Neural progenitor cell (in vitro differentiated cells): ENCODE results near the gene GPR39. TPM values are rescaled to one million over a fixed set of nuclear protein-coding genes. Genes with fewer than 3 reads are reported as not detected.

Experiments used
- DNase-seq: peaks from one replicate; pipeline ENCODE4 v3.0.0-alpha.2; 2016; ENCODE audit warnings: low spot score
- H2AFZ ChIP-seq: fragments of 200-600 bp; sonication (generic); replicated peaks from 2 replicates; pipeline ENCODE4 v1.6.1; 2016; ENCODE audit warnings: antibody characterized with exemption
- H3F3A ChIP-seq: fragments of 200-600 bp; sonication (generic); 2 replicates; pipeline ENCODE4 v1.6.1; 2016; ENCODE audit warnings: antibody characterized with exemption, low read depth
- H3K27ac ChIP-seq: fragments of 200-600 bp; sonication (generic); 2 replicates; pipeline ENCODE4 v1.5.1; 2016; ENCODE audit warnings: mild to moderate bottlenecking
- H3K27me3 ChIP-seq: fragments of 200-600 bp; sonication (generic); 2 replicates; pipeline ENCODE4 v1.6.1; 2016; ENCODE audit warnings: mild to moderate bottlenecking, moderate library complexity
- H3K36me3 ChIP-seq: fragments of 200-600 bp; sonication (generic); 2 replicates; pipeline ENCODE4 v1.5.1; 2016
- H3K4me1 ChIP-seq: fragments of 200-600 bp; sonication (generic); 2 replicates; pipeline ENCODE4 v1.6.1; 2016; ENCODE audit warnings: mixed run types
- H3K4me2 ChIP-seq: fragments of 200-600 bp; sonication (generic); 2 replicates; pipeline ENCODE4 v1.6.1; 2016
- H3K4me3 ChIP-seq: fragments of 200-600 bp; sonication (generic); 2 replicates; pipeline ENCODE4 v1.5.1; 2016
- H3K79me2 ChIP-seq: fragments of 200-600 bp; sonication (generic); 2 replicates; pipeline ENCODE4 v1.6.1; 2016; ENCODE audit warnings: low read depth
- H3K9ac ChIP-seq: fragments of 200-600 bp; sonication (generic); 2 replicates; pipeline ENCODE4 v1.6.1; 2016
- H3K9me3 ChIP-seq: fragments of 200-600 bp; sonication (generic); 2 replicates; pipeline ENCODE4 v1.5.1; 2016; ENCODE audit warnings: low read depth
- H4K20me1 ChIP-seq: fragments of 200-600 bp; sonication (generic); 2 replicates; pipeline ENCODE4 v1.6.1; 2016; ENCODE audit warnings: low read depth
- H3K27ac Mint-ChIP-seq: 3 replicates; pipeline ENCODE4 v1.8.0; 2021; ENCODE audit warnings: mixed read lengths
- H3K27me3 Mint-ChIP-seq: 2 replicates; pipeline ENCODE4 v1.8.0; 2022; ENCODE audit warnings: low read depth, mild to moderate bottlenecking, inconsistent platforms, moderate library complexity, mixed read lengths; ENCODE audit not compliant: insufficient read depth
- H3K36me3 Mint-ChIP-seq: 3 replicates; pipeline ENCODE4 v1.8.0; 2021; ENCODE audit warnings: mixed read lengths
- H3K4me1 Mint-ChIP-seq: 3 replicates; pipeline ENCODE4 v1.8.0; 2021; ENCODE audit warnings: mixed read lengths
- H3K4me3 Mint-ChIP-seq: 3 replicates; pipeline ENCODE4 v1.8.0; 2021; ENCODE audit warnings: mild to moderate bottlenecking, moderate library complexity, mixed read lengths
- H3K9me3 Mint-ChIP-seq: 3 replicates; pipeline ENCODE4 v1.8.0; 2020; ENCODE audit warnings: mixed read lengths
- EZH2 ChIP-seq: fragments of 200-600 bp; sonication (generic); IDR thresholded peaks from 2 replicates; pipeline ENCODE4 v1.6.1; 2017; ENCODE audit warnings: antibody characterized with exemption, mild to moderate bottlenecking, moderate library complexity
- EZH2phosphoT487 ChIP-seq: fragments of 200-600 bp; sonication (generic); IDR thresholded peaks from 2 replicates; pipeline ENCODE4 v1.6.1; 2017; ENCODE audit warnings: antibody characterized with exemption
- total RNA-seq: library from RNA; depleted of rRNA; stranded (reverse); fragments of >200 nt; gene quantifications from 2 replicates; pipeline ENCODE4 v1.2.3, GENCODE V29; 2015; ENCODE audit warnings: low replicate concordance
- TF ChIP-seq, protein P1 (sequence below): fragments of 200-600 bp; sonication (generic); IDR thresholded peaks from 2 replicates; pipeline ENCODE4 v1.5.1; 2017; ENCODE audit warnings: antibody characterized with exemption, mild to moderate bottlenecking

Gene GPR39
- total RNA-seq, 1 donor from 2014 or later, result 0.28 TPM

DNA sequence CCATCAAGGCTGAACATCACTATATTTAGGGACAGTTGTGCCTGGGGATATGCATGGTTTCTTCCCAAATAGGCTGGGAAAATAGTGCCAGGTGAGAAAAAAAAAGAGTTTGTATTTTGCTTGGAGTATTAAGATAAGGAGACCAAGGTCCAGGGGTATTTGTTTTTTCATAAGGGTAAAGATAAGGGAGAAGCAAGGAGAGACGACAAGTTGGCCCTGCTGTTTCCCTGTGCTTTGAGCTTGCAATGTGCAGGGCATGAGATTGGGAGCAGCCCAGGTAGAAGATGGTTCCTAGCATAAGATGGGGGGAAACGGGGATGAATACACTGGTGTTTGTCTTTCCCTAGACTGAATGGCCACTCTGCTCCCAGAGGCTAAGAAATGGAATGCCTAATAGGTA, 8.8 kb upstream of the GPR39 start:
- Histone ChIP-seq H2AFZ (no peak overlapping the region), H3K79me2 (no peaks in the 10 kb centered on the region), H3K27ac (no peak overlapping the region), H3K4me2 (no peak overlapping the region), H3K9ac (no peak overlapping the region), H4K20me1 (no peaks in the 10 kb centered on the region), H3K4me3 (no peak overlapping the region), H3K36me3 (no peaks in the 10 kb centered on the region), H3K9me3 (no peaks in the 10 kb centered on the region), H3F3A (no peaks in the 10 kb centered on the region), H3K27me3 (no peaks in the 10 kb centered on the region), H3K4me1 (peaks cover 16% of the 10 kb centered on the region)
- Mint-ChIP-seq H3K4me3 (no peak overlapping the region), H3K27me3 (no peaks in the 10 kb centered on the region), H3K27ac (no peak overlapping the region), H3K4me1 (peaks cover 2% of the 10 kb centered on the region), H3K9me3 (no peaks in the 10 kb centered on the region), H3K36me3 (no peaks in the 10 kb centered on the region)
- DNase-seq, result no peak
- TF ChIP-seq, protein P1, sequence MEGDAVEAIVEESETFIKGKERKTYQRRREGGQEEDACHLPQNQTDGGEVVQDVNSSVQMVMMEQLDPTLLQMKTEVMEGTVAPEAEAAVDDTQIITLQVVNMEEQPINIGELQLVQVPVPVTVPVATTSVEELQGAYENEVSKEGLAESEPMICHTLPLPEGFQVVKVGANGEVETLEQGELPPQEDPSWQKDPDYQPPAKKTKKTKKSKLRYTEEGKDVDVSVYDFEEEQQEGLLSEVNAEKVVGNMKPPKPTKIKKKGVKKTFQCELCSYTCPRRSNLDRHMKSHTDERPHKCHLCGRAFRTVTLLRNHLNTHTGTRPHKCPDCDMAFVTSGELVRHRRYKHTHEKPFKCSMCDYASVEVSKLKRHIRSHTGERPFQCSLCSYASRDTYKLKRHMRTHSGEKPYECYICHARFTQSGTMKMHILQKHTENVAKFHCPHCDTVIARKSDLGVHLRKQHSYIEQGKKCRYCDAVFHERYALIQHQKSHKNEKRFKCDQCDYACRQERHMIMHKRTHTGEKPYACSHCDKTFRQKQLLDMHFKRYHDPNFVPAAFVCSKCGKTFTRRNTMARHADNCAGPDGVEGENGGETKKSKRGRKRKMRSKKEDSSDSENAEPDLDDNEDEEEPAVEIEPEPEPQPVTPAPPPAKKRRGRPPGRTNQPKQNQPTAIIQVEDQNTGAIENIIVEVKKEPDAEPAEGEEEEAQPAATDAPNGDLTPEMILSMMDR, result no peak
- TF ChIP-seq EZH2 (no peak), EZH2phosphoT487 (no peak)

DNA sequence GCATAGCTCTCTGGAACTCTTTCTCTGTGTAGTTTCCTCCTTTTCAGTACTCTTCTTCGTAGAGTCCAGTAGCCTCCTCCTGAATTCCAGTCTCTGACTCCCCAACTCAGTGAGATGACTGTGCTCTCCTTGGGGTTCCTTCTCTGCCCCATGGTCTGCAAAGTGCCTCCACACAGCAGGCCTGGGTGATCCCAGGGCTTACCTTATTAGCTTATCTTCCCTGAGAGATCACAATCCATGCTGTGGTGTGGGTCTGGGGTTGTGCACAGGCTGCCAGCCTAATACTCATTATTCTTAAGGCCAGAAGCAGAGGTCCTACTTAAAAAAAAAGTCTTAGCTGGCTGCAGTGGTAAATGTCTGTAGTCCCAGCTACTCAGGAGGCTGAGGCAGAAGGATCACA, 4.6 kb upstream of the GPR39 start:
- Mint-ChIP-seq H3K4me3 (no peak overlapping the region), H3K4me1 (peaks cover 17% of the 10 kb centered on the region), H3K27me3 (peaks cover 11% of the 10 kb centered on the region), H3K9me3 (no peaks in the 10 kb centered on the region), H3K36me3 (no peaks in the 10 kb centered on the region), H3K27ac (no peak overlapping the region)
- H3K4me2 ChIP-seq, result no peak overlapping the region
- no peak overlapping the region for H3K4me3 ChIP-seq
- H3F3A ChIP-seq, result no peaks in the 10 kb centered on the region
- no peak overlapping the region for H3K9ac ChIP-seq
- no peaks in the 10 kb centered on the region for H3K9me3 ChIP-seq
- no peaks in the 10 kb centered on the region for H3K79me2 ChIP-seq
- no peak for DNase-seq
- no peaks in the 10 kb centered on the region for H4K20me1 ChIP-seq
- H3K36me3 ChIP-seq, result no peaks in the 10 kb centered on the region
- TF ChIP-seq EZH2, result no peak
- H3K4me1 ChIP-seq, result no peaks in the 10 kb centered on the region
- H3K27me3 ChIP-seq, result peaks cover 28% of the 10 kb centered on the region
- H2AFZ ChIP-seq, result peak overlapping the region; percentile 15
- no peak overlapping the region for H3K27ac ChIP-seq

DNA sequence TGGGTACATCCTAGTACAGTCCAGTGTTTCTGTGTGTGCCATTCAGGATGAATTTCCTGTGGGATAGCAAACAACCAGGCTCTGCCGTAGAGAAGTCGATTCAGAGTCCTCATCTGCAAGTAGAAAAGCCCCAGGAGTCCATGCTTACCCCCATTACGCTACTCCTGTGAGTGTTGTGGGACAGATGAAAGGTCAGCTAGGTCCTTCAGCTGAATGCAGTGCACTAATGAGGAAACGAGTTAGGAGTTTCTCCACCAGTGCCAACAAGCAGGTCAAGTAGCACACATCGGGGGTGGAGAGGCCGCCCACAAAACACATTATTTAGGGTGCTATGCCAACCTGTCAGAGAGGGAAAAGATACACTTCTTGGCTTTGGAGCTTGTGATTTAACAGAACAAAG, 2.5 kb upstream of the GPR39 start:
- Histone ChIP-seq H3K79me2 (no peaks in the 10 kb centered on the region), H2AFZ (no peak overlapping the region)
- peak; percentile 25 for DNase-seq

DNA sequence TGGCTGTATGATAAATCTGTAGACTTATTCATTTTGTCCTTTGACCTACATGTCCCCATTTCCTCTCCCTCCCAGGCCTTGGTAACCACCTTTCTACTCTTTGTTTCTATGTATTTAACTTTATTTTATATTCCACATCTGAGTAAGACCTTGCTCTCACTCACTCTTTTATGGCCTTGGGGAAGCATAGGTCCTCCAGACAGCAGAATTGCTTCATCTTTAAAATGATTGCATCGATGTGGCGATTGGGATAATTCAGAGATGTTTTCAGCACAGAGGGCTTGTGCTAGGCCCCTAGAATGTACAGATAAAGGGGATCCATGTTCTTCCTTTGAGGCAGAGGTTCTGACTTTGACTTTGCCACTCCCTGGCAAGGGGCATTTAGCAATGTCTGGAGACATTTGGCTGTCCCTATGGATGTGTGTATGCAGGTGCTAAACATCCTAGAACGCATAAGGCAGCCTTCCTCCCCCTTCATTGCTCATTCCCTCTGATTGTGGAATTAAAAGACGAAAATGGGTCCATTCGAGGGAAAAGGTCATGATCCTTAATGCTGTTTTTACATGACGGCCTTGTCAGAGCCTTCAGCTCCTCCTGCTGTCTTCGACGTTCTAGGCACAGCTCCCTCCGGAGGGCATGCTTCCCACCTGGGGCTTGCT, 1.2 kb upstream of the GPR39 start:
- Mint-ChIP-seq H3K27me3 (peaks cover 13% of the 10 kb centered on the region), H3K36me3 (no peaks in the 10 kb centered on the region), H3K4me3 (peak overlapping the region; percentile 86), H3K27ac (no peak overlapping the region), H3K9me3 (no peaks in the 10 kb centered on the region), H3K4me1 (peaks cover 17% of the 10 kb centered on the region)
- peak overlapping the region; percentile 77 for H3K4me2 ChIP-seq
- H3K9ac ChIP-seq, result no peak overlapping the region
- no peaks in the 10 kb centered on the region for H3K9me3 ChIP-seq
- H3K36me3 ChIP-seq, result no peaks in the 10 kb centered on the region
- DNase-seq, result no peak
- no peak for TF ChIP-seq EZH2phosphoT487
- H3F3A ChIP-seq, result no peaks in the 10 kb centered on the region
- H2AFZ ChIP-seq, result peak overlapping the region; percentile 89
- H3K4me1 ChIP-seq, result no peaks in the 10 kb centered on the region
- H3K27me3 ChIP-seq, result peaks cover 41% of the 10 kb centered on the region
- H3K79me2 ChIP-seq, result no peaks in the 10 kb centered on the region
- H3K27ac ChIP-seq, result no peak overlapping the region
- no peaks in the 10 kb centered on the region for H4K20me1 ChIP-seq
- peak overlapping the region; percentile 49 for H3K4me3 ChIP-seq

More for the DNA sequence above, 2.5 kb upstream of the GPR39 start:
- Mint-ChIP-seq H3K9me3 (no peaks in the 10 kb centered on the region), H3K4me1 (peaks cover 17% of the 10 kb centered on the region), H3K4me3 (peak overlapping the region; percentile 44), H3K27ac (no peak overlapping the region), H3K27me3 (peaks cover 13% of the 10 kb centered on the region), H3K36me3 (no peaks in the 10 kb centered on the region)
- H3K4me1 ChIP-seq, result no peaks in the 10 kb centered on the region
- TF ChIP-seq, protein P1, result no peak
- no peak for TF ChIP-seq EZH2phosphoT487
- no peak for TF ChIP-seq EZH2
- peak overlapping the region; percentile 40 for H3K4me2 ChIP-seq
- H3F3A ChIP-seq, result no peaks in the 10 kb centered on the region
- no peaks in the 10 kb centered on the region for H3K9me3 ChIP-seq
- no peak overlapping the region for H3K9ac ChIP-seq
- H4K20me1 ChIP-seq, result no peaks in the 10 kb centered on the region
- no peak overlapping the region for H3K27ac ChIP-seq
- H3K4me3 ChIP-seq, result no peak overlapping the region
- H3K27me3 ChIP-seq, result peaks cover 41% of the 10 kb centered on the region
- H3K36me3 ChIP-seq, result no peaks in the 10 kb centered on the region
